ENCODE measurements around the gene SNRPA1.

DNA sequence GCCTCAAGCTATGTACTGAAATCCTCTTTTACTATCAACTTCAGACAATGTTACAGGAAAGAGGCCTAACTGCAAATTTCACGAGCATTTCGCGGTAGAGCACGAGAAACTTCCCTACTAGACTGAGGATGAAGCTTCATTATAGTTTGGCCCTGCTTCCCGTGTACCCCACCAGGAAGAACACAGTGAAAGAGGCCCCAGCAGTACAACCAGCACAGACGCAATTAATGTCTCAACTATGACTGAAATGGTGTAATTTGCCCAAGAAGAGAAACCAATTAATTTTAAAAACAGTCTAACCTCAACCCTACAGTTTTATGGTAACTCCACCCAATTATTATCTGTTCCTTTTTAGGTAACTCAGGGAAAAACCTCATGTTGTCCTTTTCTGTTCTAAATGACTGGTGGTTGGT lies 55.3 kb downstream of the SNRPA1 start:
- TF ChIP-seq POLR2AphosphoS5 (IDR thresholded peaks at IDR 0.05; ENCODE audit: insufficient read depth, low read depth, low read length), result no peak
- TF ChIP-seq, protein P1, sequence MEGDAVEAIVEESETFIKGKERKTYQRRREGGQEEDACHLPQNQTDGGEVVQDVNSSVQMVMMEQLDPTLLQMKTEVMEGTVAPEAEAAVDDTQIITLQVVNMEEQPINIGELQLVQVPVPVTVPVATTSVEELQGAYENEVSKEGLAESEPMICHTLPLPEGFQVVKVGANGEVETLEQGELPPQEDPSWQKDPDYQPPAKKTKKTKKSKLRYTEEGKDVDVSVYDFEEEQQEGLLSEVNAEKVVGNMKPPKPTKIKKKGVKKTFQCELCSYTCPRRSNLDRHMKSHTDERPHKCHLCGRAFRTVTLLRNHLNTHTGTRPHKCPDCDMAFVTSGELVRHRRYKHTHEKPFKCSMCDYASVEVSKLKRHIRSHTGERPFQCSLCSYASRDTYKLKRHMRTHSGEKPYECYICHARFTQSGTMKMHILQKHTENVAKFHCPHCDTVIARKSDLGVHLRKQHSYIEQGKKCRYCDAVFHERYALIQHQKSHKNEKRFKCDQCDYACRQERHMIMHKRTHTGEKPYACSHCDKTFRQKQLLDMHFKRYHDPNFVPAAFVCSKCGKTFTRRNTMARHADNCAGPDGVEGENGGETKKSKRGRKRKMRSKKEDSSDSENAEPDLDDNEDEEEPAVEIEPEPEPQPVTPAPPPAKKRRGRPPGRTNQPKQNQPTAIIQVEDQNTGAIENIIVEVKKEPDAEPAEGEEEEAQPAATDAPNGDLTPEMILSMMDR (IDR thresholded peaks at IDR 0.05; ENCODE audit: extremely low read depth in 1 of 2, insufficient read depth in 1 of 2, low read depth in 1 of 2, low read length in 2 of 2), result no peak
- no peak for TF ChIP-seq POLR2A (IDR thresholded peaks at IDR 0.05; ENCODE audit: low read depth, low read length)
- TF ChIP-seq, protein P2, sequence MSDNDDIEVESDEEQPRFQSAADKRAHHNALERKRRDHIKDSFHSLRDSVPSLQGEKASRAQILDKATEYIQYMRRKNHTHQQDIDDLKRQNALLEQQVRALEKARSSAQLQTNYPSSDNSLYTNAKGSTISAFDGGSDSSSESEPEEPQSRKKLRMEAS (IDR thresholded peaks at IDR 0.05; ENCODE audit: insufficient read depth, insufficient read length), result no peak
- TF ChIP-seq EZH2 (IDR thresholded peaks at IDR 0.05; ENCODE audit: borderline replicate concordance, low read depth, low read length, severe bottlenecking), result no peak
- TF ChIP-seq GATA2 (IDR thresholded peaks at IDR 0.05; ENCODE audit: insufficient read depth, insufficient read length, low read depth, low read length), result no peak
- no peak for TF ChIP-seq MYC (IDR thresholded peaks at IDR 0.05; ENCODE audit: low read depth, low read length)

Data from endothelial cell of umbilical vein (primary cell).